ENCODE results near the gene SMAD6.

The SMAD6 gene

DNA sequence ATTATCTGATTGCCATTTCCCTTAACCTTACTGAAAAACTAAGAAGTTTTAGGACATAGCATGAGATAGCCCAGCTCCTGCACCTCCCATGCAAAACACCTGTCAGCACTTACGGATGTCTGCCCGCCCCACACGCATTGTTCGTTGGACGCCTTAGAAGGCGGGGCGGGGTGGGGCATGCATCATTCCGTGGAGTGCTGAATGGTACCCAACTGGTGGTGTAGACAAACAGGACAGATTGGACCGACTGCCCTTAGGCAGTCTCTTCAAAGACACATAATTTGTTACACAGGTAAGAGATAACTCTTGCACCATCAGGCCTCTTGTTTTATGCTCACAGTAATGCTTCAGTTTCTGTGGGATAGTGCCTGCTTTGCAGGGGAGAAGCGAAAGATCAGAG is 93.8 kb downstream of the SMAD6 start:
- Histone ChIP-seq H3K4me3 (ENCODE audit: low read length) (no peak overlapping the region), H3K4me1 (ENCODE audit: insufficient read depth, low read length) (no peaks in the 10 kb centered on the region), H3K27me3 (ENCODE audit: insufficient read depth, low read length) (no peaks in the 10 kb centered on the region), H3K36me3 (ENCODE audit: insufficient read depth, low read length) (no peaks in the 10 kb centered on the region), H3K9ac (ENCODE audit: low read depth, low read length) (no peak overlapping the region), H3K27ac (ENCODE audit: low read depth, low read length) (no peak overlapping the region), H3K9me3 (ENCODE audit: insufficient read depth, low read depth, low read length) (no peaks in the 10 kb centered on the region)
- WGBS: 96% methylated on average over 10 of the region's 10 CpGs

GRCh38 chr15:66796343-66796742 is 94.3 kb downstream of the SMAD6 start:
- Histone ChIP-seq H3K9me3 (ENCODE audit: insufficient read depth, low read depth, low read length) (no peaks in the 10 kb centered on the region), H3K36me3 (ENCODE audit: insufficient read depth, low read length) (no peaks in the 10 kb centered on the region), H3K27me3 (ENCODE audit: insufficient read depth, low read length) (no peaks in the 10 kb centered on the region), H3K27ac (ENCODE audit: low read depth, low read length) (no peak overlapping the region), H3K4me3 (ENCODE audit: low read length) (no peak overlapping the region), H3K4me1 (ENCODE audit: insufficient read depth, low read length) (no peaks in the 10 kb centered on the region), H3K9ac (ENCODE audit: low read depth, low read length) (no peak overlapping the region)
- 93% methylated on average over 1 of the region's 1 CpG for WGBS

DNA sequence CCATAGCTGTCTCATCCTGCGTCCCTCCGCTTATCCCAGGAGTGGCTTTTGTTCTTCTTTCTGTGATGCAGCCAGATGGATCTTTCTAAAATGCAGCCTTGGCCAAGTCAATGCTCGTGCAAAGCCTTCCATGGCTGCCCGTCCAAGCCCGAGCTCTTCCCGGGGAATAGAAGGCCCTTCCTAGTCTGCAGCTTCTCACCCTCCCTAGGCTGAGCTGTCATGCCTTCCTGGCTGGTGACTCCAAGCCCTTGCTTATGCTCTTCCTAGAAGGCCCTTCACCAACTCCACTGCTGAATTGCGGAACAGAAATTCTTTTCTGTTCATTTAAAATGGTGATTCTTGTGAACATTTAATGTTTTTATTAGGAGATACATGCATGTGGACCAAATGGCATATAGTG is 95.9 kb downstream of the SMAD6 start:
- Histone ChIP-seq H3K4me3 (ENCODE audit: low read length) (no peak overlapping the region), H3K27me3 (ENCODE audit: insufficient read depth, low read length) (no peaks in the 10 kb centered on the region), H3K4me1 (ENCODE audit: insufficient read depth, low read length) (peaks cover 11% of the 10 kb centered on the region), H3K9ac (ENCODE audit: low read depth, low read length) (no peak overlapping the region), H3K36me3 (ENCODE audit: insufficient read depth, low read length) (no peaks in the 10 kb centered on the region), H3K9me3 (ENCODE audit: insufficient read depth, low read depth, low read length) (no peaks in the 10 kb centered on the region), H3K27ac (ENCODE audit: low read depth, low read length) (no peak overlapping the region)
- WGBS: 79% methylated on average over 7 of the region's 7 CpGs

DNA sequence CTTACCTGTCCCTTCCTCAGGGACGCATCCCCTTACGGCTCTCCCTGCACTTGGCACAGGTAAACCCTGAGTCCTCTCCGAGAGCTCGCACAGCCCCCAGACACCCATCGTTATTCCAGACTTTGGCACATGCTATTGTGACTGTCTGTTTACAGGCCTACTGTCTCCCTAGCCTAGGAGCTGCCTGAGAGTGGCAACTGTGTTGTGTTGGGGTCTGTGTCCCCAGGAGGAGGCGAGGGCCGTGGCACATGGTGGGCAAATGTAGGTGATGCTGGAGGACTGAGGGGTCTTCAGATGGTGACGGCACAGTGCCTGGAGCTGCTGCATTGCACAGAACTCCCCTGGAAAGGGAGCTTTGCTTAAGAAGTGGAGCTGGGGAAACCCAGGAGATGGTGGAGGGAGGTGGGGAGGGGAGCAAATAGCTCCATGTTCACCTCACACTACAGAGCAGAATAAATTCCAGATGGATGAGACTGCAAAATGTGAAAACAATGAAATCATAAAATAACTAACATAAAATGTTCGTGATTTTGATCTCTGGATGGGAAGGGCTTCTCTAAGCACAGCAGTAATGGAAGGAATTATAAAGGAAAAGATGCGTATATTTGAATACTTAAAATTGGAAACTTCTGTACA is 96.5 kb downstream of the SMAD6 start:
- Histone ChIP-seq H3K9me3 (ENCODE audit: insufficient read depth, low read depth, low read length) (no peaks in the 10 kb centered on the region), H3K4me3 (ENCODE audit: low read length) (no peak overlapping the region), H3K27me3 (ENCODE audit: insufficient read depth, low read length) (no peaks in the 10 kb centered on the region), H3K9ac (ENCODE audit: low read depth, low read length) (no peak overlapping the region), H3K4me1 (ENCODE audit: insufficient read depth, low read length) (peaks cover 15% of the 10 kb centered on the region), H3K36me3 (ENCODE audit: insufficient read depth, low read length) (no peaks in the 10 kb centered on the region), H3K27ac (ENCODE audit: low read depth, low read length) (no peak overlapping the region)
- 92% methylated on average over 8 of the region's 10 CpGs for WGBS

- Histone ChIP-seq H3K9me3 (ENCODE audit: insufficient read depth, low read depth, low read length) (no peaks in the 10 kb centered on the region), H3K27ac (ENCODE audit: low read depth, low read length) (no peak overlapping the region), H3K9ac (ENCODE audit: low read depth, low read length) (no peak overlapping the region), H3K4me3 (ENCODE audit: low read length) (no peak overlapping the region), H3K36me3 (ENCODE audit: insufficient read depth, low read length) (no peaks in the 10 kb centered on the region), H3K4me1 (ENCODE audit: insufficient read depth, low read length) (peaks cover 22% of the 10 kb centered on the region), H3K27me3 (ENCODE audit: insufficient read depth, low read length) (no peaks in the 10 kb centered on the region)
- 94% methylated on average over 4 of the region's 4 CpGs for WGBS
These were observed 97.2 kb downstream of the SMAD6 start for GRCh38 chr15:66799242-66799641.

GRCh38 chr15:66800584-66801235 is 98.7 kb downstream of the SMAD6 start:
- no peak overlapping the region for H3K4me3 ChIP-seq (ENCODE audit: low read length)
- H3K4me1 ChIP-seq (ENCODE audit: insufficient read depth, low read length): peaks cover 26% of the 10 kb centered on the region
- no peaks in the 10 kb centered on the region for H3K36me3 ChIP-seq (ENCODE audit: insufficient read depth, low read length)
- H3K9ac ChIP-seq (ENCODE audit: low read depth, low read length): no peak overlapping the region
- 82% methylated on average over 10 of the region's 11 CpGs for WGBS
- H3K27ac ChIP-seq (ENCODE audit: low read depth, low read length): no peak overlapping the region
- no peaks in the 10 kb centered on the region for H3K9me3 ChIP-seq (ENCODE audit: insufficient read depth, low read depth, low read length)
- H3K27me3 ChIP-seq (ENCODE audit: insufficient read depth, low read length): no peaks in the 10 kb centered on the region

GRCh38 chr15:66801266-66801665 is 99.2 kb downstream of the SMAD6 start:
- no peak overlapping the region for H3K27ac ChIP-seq (ENCODE audit: low read depth, low read length)
- peaks cover 26% of the 10 kb centered on the region for H3K4me1 ChIP-seq (ENCODE audit: insufficient read depth, low read length)
- WGBS: 0% methylated on average over 1 of the region's 3 CpGs

GRCh38 chr15:66802025-66803001 is 100.3 kb downstream of the SMAD6 start:
- Histone ChIP-seq H3K4me3 (ENCODE audit: low read length) (no peak overlapping the region), H3K4me1 (ENCODE audit: insufficient read depth, low read length) (peaks cover 26% of the 10 kb centered on the region), H3K9me3 (ENCODE audit: insufficient read depth, low read depth, low read length) (no peaks in the 10 kb centered on the region), H3K27ac (ENCODE audit: low read depth, low read length) (peak overlapping the region; percentile 46; the same call in 1 of the 2 replicates), H3K27me3 (ENCODE audit: insufficient read depth, low read length) (no peaks in the 10 kb centered on the region), H3K9ac (ENCODE audit: low read depth, low read length) (peak overlapping the region; percentile 33; the same call in 1 of the 2 replicates), H3K36me3 (ENCODE audit: insufficient read depth, low read length) (no peaks in the 10 kb centered on the region)
- 81% methylated on average over 12 of the region's 13 CpGs for WGBS

More at GRCh38 chr15:66801266-66801665, 99.2 kb downstream of the SMAD6 start:
- Histone ChIP-seq H3K9me3 (ENCODE audit: insufficient read depth, low read depth, low read length) (no peaks in the 10 kb centered on the region), H3K27me3 (ENCODE audit: insufficient read depth, low read length) (no peaks in the 10 kb centered on the region), H3K36me3 (ENCODE audit: insufficient read depth, low read length) (no peaks in the 10 kb centered on the region), H3K9ac (ENCODE audit: low read depth, low read length) (no peak overlapping the region), H3K4me3 (ENCODE audit: low read length) (no peak overlapping the region)

DNA sequence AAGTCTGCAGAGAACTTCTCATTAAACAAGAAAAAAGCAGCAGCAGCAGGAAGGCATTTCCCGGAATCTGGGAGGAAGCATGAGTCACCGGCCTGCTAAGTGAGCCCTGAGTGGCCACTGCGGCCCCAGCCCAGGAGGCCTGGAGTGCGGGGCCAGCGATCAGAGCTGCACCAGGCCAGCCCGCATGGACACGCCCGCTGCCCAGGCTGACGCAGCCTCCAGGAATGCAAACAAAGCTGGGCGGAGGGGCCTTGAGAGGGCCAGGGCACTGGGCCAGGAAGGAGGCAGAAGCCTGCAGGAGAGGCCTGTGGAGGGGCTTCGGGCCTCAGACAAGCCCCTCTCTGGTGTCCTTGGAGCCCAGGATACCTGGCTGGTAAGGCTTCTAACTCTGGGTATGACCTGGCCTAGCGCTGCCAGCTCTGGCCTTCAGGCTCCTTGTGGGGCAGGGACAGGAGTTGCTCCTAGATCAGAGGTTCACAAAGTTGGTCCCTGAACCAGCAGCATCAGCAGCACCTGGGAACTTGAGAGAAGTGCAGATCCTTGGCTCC is 101.2 kb downstream of the SMAD6 start:
- Histone ChIP-seq H3K4me3 (ENCODE audit: low read length) (no peak overlapping the region), H3K4me1 (ENCODE audit: insufficient read depth, low read length) (peaks cover 26% of the 10 kb centered on the region), H3K9ac (ENCODE audit: low read depth, low read length) (peak overlapping the region; percentile 46; the same call in 1 of the 2 replicates), H3K27me3 (ENCODE audit: insufficient read depth, low read length) (no peaks in the 10 kb centered on the region), H3K9me3 (ENCODE audit: insufficient read depth, low read depth, low read length) (no peaks in the 10 kb centered on the region), H3K36me3 (ENCODE audit: insufficient read depth, low read length) (no peaks in the 10 kb centered on the region), H3K27ac (ENCODE audit: low read depth, low read length) (peak overlapping the region; percentile 57)
- WGBS: 33% methylated on average over 12 of the region's 12 CpGs

- H3K4me1 ChIP-seq (ENCODE audit: insufficient read depth, low read length): peaks cover 26% of the 10 kb centered on the region
- H3K27ac ChIP-seq (ENCODE audit: low read depth, low read length): peak overlapping the region; percentile 57
- H3K9ac ChIP-seq (ENCODE audit: low read depth, low read length): peak overlapping the region; percentile 46; the same call in 1 of the 2 replicates
- H3K27me3 ChIP-seq (ENCODE audit: insufficient read depth, low read length): no peaks in the 10 kb centered on the region
- no peaks in the 10 kb centered on the region for H3K36me3 ChIP-seq (ENCODE audit: insufficient read depth, low read length)
- no peaks in the 10 kb centered on the region for H3K9me3 ChIP-seq (ENCODE audit: insufficient read depth, low read depth, low read length)
- no peak overlapping the region for H3K4me3 ChIP-seq (ENCODE audit: low read length)
- WGBS: 87% methylated on average over 1 of the region's 1 CpG
These were observed 101.7 kb downstream of the SMAD6 start for GRCh38 chr15:66803749-66804148.
